GM18507 (cell line): Measurements from ENCODE around the gene CERCAM.
"Not testable (repeated sequence)": the region's sequence is repeated elsewhere in the genome, so short reads cannot be mapped to it uniquely, and the experiment has no call there.

Experiments
- DNase-seq: peaks from one replicate; pipeline ENCODE4 v3.0.0; 2011; ENCODE audit warnings: low read depth; ENCODE audit not compliant: insufficient read length; ENCODE audit errors: extremely low spot score
- FAIRE-seq: peaks from 2 replicates; lab custom pipeline; 2011; peaks lifted over from hg19 to GRCh38; lab: Jason Lieb, UNC

Gene CERCAM

DNA sequence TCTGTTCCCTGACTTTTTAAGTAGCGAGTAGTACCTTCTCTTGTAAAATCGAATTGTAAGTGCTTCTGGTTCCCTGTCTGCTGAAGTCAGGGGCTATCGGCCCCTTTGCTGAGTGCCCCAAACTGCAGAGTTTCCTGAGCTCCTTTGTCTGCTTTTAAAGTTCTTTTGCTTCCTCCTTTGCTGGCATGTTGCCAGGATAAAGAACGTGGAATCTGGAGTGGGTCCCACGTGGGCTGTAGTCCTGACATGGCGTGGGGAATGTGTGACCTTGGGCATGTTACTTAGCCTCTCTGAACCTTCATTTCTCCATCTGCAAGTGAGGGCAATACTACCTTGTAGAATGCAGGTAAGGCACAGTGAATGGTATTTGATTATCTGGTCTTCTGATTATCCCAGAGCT is 21.5 kb downstream of the CERCAM start:
- no peak for FAIRE-seq
- no peak for DNase-seq

DNA sequence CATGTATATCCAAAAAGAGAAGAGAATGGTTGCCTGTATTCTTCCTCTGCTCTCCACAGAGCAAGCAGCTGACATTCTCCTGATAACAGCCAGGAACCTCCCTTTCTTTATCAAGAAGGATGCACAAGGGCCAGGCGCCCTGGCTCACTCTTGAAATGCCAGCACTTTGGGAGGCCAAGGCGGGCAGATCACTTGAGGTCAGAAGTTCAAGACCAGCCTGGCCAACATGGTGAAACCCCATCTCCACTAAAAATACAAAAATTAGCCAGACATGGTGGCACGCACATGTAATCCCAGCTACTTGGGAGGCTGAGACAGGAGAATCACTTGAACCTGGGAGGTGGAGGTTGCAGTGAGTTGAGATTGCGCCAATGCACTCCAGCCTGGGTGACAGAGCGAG is 25.8 kb downstream of the CERCAM start:
- FAIRE-seq, DNase-seq: not testable (repeated sequence)

DNA sequence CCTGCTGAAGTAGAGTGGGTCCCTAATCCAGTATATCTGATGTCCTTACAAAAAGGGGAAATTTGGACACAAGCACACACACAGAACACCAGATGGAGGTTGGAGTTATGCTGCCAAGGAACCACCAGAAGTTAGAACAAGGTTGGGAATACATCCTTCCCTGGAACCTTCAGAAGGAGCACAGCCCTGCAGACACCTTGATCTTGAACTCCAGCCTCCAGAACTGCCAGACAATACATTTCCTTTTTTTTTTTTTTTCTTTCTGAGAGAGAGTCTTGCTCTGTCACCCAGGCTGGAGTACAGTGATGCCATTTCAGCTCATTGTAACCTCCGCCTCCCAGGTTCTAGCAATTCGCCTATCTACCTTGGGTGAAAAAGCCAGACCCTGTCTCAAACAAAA is 28.1 kb downstream of the CERCAM start:
- no peak for DNase-seq

DNA sequence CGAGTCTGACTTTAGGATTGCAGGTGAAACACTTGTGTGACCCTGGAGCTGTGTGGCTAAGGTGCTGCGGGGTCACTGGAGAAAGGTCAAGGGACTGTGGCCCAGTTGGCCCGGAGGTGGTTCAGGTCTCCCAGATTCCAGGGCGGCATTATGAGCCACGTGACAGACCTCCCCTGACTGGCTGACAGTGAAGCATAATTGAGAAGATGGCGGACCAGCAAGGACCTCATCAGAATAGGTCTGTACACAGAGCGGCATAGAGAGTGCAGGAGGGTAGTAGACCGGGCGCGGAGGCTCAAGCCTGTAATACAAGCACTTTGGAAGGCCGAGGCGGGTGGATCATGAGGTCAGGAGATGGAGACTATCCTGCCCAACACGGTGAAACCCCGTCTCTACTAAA is 34.3 kb downstream of the CERCAM start:
- DNase-seq: no peak
- no peak for FAIRE-seq

More for the DNA sequence above, 28.1 kb downstream of the CERCAM start:
- FAIRE-seq: no peak

DNA sequence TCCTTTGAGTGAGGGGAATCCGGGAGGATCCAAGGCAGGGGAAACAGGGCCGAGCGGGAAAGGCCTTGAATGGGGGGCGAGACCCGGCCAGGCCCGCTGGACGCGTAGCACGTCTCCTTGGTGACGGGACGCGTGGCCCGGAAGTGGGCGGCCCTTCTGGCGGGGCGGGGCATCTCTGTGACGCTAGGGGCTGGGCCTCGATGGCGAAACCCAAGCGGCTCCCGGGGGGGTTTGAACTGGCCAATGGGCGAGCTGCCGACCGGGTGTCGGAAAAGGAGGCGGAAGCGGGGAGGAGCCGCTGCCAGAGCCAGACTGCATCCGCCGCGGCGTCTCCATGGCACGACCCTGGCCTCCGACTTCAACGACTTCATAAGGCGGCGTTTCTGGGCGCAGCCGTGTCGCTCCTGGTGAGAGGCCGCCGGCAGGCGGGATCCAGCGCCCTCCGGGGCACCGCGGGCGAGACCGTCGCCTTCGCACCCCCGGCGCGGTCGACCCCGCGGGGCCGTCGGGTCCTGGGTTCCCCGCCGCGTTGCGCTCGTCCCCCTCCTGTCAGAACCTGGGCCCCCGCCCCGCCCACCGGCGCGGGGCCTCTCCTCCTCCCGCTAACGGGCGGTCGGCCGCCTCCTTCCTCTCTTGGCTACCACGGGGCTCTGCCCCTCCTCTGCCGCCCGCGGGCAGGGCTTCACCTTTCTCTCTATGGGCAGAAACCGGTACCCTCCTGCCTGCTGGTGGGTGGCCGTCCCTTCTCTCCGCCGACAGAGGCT is 35.4 kb downstream of the CERCAM start, which contains the start of gene ODF2:
Gene ODF2 (plus strand): TSS at position 158 of the 764 bp plus-strand sequence. CDS start 86 bp downstream, at position 244.
- FAIRE-seq (peak; percentile 94), DNase-seq (peak; percentile 99)

DNA sequence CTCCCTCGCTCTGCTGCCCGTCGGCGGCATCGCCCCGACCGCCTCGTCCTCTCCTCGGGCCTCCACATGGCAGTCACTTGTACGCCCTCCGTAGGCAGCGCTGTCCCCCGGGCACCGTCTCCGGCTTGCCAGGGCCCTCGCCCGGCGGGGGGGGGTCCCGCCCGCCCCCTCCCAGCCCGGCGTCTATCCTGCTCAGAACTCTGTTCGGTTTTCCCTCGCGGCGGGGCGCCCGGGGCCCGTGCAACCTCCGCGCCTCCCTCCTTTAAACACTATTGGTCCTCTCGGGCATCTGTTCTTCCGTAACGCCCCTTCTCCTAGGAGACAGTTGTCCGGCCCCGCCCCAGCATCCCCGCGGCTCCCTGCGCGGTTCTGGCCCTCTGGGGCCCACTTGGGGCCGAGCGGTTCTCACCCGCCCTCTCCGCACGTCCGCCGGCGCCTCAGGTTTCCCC is 36.0 kb downstream of the CERCAM start:
- FAIRE-seq (peak; percentile 75), DNase-seq (peak; percentile 81)

DNA sequence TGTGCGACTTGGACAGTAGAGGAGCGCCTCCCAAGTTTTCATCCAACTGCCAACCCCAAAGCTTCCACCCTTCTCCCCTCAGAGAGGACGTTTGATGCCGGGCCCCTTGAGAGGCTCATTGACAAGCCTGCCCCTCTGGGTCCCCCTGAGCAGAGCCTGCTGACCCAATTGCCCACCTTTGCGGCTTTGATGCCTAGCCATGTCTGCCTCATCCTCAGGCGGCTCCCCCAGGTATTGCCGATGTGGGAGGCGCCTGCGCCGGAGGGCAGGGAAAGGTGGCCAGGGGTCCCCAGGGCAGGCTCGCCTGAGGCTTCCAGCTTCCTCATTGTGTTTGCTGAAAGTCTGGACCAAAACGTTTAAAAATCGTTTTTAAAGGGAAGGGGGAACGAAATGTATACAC is 36.5 kb downstream of the CERCAM start:
- no peak for FAIRE-seq

DNA sequence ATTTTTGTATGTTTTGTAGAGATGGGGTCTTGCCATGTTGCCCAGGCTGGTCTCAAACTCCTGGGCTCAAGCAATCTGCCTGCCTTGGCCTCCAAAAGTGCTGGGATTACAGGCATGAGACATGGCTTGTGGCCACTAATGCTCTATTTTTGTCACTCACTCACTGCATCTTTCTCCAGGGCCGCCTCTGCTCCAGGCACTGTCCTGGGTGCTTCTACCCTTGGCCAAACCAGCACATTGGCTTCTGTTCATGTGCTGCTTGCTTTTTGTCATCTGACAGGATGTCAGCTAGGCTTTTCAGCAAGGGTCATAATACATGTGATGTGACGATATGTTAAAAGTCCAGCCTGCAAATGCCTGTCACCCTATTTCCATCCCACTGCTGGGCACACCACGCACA is 38.4 kb downstream of the CERCAM start:
- no peak for DNase-seq
- FAIRE-seq: no peak

More for the DNA sequence above, 36.5 kb downstream of the CERCAM start:
- no peak for DNase-seq

DNA sequence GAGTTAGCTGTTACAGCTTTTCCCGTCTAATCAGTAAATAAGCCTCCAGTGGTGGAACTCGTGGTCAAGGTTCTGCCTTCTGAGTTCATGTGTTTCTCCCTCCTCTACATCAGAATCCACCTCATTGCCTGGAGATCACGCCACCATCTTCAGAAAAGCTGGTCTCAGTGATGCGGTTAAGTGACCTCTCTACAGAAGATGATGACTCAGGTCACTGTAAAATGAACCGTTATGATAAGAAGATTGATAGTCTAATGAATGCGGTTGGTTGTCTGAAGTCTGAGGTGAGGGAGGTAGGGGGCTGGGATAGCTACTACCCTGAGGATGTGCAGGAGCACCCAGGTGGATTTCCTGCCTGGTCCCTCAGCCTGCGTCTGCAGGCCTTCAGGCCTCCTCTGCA is 48.4 kb downstream of the CERCAM start:
- FAIRE-seq: no peak
- no peak for DNase-seq

DNA sequence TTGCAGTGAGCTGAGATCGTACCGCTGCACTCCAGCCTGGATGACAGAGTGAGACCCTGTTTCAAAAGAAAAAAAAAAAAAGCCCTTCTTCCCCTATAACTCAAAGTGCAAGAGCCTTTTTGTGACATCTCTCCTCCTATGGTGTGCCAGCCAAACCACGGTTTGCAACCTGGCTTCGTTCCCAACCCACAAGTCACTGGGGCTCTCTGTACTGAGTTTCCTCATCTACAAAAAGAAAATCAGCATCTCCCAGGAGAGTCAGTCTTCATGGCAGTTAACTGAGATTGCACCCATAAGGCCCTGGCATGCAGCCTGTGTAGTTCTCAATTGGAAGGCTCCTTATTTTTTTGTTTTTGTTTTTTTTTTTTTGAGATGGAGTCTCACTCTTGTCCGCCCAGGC is 49.9 kb downstream of the CERCAM start:
- no peak for DNase-seq
- FAIRE-seq: no peak

DNA sequence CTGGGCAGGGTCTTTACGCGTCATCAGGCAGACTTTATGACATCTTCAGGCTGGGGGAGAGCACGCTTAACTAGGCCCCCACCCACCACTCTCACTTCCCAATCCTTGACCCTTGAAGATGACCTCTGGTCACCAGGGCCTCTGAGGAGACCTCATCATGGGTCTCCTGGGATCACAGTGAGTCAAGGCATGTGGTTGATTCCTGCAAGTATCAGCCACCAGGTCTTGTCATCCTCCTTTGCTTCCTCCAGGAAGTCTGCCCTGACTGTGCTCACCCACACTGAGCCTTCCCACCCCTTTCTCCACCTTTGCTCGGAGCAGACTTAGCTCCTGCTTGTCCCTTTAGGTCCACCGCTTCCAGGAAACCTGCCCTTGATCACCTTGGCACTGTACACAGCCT is 52.4 kb downstream of the CERCAM start:
- DNase-seq: no peak

DNA sequence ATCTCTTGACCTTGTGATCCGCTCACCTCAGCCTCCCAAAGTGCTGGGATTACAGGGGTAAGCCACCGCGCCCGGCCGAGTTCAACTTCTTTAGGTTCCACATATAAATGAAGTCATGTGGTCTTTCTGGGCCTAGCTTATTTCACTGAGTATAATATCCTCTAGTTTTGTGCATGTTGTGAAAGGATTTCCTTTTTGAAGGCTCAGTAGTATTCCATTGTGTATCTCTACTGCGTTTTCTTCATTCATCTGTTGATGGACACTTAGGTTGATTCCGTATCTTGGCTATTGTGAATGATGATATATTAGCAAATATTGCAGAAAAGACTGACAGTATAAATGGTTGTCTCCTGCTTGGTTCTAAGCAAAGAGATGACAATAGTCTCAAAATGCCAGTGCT is 55.2 kb downstream of the CERCAM start:
- FAIRE-seq (no peak), DNase-seq (no peak)

More for the DNA sequence above, 52.4 kb downstream of the CERCAM start:
- FAIRE-seq: no peak

DNA sequence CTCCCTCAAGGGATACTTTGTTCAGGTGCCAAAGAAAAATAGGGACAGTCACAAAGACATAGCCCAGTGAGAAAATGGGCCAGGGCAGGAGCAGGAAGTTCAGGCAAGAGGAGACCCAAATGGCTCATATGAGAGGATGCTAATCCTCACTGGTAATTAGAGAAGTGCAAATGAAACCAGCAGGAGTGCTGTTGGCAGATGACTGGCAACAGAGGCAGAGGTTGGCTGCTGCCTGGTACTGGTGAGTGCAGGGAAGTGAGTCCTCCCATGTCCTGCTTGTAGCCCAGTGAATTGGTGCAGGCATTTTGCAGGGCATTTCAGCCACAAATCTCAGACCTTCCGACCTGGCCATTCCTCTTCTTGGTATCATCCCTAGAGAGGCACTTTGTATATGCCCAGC is 58.6 kb downstream of the CERCAM start:
- no peak for DNase-seq
- no peak for FAIRE-seq

DNA sequence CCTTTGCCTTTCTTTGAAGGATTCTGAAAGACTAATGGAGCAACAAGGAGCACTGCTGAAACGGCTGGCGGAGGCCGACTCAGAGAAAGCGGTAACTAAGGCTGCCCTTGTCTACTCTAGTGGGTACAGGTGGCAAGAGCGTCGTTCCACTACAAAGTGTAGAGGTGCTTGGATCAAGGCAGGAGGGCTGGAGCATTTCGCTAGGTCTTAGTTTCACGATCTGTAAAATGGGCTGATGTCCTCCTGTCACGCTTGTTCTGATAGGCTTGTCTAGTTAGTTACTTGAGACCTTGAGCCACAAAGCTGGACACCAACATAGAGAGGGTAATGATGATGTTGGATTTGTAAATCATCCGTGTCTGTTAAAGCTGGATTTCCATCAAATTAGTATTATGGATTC is 60.9 kb downstream of the CERCAM start:
- FAIRE-seq (no peak), DNase-seq (no peak)

DNA sequence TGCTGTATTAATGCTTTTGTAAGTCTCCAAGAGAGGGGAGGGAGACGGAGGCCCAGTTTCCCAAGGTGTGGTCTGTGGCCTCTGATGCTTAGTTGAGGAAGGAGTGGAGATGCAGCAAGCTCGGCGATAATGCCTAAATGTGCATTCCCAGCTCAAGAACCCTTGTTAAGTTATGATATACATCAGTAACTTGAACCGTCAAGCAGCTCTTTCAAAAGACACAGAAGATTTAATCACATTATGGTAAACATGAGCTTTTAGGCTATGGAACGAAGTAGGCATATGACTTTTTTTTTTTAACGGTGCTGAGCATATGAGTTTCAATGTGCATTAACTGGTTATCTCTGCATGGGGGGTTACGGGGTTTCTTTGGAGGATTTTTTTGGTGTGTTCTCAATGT is 61.5 kb downstream of the CERCAM start:
- FAIRE-seq: no peak
- no peak for DNase-seq

DNA sequence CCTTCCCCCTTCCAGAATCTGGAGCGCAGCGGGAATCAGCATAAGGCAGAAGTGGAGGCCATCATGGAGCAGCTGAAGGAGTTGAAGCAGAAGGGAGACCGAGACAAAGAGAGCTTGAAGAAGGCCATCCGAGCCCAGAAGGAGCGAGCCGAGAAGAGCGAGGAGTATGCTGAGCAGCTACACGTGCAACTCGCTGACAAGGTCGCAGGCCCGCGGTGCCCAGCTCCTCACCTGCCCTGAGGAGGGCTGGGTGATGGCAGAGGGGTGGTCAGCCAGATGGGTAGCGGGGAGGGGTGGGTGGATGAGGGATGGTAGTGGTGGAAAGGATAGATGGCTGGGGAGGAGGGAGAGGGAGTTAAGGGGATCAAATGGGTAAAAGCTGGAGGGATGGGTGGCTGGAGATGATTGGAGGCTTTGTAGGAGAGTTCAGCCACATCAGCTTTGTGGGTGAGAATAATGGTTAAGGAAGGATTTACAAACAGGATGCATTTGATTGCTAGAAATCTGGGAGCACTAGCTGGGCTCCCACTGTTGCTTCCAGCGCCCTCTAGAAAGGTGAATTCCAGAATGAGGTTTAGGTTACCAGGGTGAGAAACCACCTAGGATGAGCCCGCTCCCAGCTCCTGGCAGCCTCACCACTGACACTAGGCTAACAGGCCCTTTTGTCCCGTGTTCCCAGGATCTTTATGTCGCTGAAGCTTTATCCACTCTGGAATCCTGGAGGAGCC is 64.2 kb downstream of the CERCAM start:
- DNase-seq (no peak), FAIRE-seq (no peak)

DNA sequence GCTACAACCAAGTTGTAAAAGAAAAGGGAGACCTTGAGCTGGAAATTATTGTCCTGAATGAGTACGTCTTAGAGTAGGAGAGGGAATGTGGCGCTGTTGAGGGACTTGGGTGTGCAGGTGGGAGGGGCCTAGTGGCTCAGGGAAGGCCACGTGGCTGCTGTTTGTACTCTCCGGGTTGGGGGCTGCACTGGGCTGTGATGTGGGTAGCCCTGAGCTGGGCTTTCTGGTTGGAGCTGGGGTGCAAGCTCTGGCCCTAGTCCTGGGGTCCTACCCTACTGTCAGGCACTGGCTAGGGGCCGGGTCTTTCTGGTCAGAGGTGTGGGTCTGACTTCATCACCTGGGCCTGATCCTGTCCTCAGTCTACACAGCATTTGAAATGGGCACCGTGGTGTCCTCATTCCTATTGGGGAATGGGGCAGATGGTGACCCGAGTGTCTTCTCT is 64.8 kb downstream of the CERCAM start:
- FAIRE-seq: no peak
- DNase-seq: no peak

DNA sequence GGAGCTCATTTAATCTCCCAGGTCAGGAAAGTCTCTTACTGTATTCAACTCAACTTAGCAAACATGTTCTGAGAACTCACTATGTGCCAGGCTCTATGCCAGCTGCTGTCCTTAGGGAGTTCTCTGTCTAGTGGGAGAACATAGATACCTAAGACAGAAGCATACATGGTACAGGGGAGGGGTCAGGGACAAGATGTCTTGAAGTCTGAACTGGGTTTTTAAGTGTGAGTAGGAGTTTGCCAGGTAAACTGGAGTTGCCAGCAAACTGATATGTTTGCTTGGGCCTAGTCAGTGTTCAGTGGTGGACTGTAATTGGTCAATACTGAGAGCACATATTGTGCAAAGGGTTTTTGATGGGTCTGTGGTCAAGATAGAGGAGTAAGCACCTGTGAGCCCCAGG is 65.5 kb downstream of the CERCAM start:
- FAIRE-seq (no peak), DNase-seq (no peak)
